Colonic mucosa (tissue), 4 donors: ENCODE results near the gene DOLK. TPM values are rescaled to one million over a fixed set of nuclear protein-coding genes. Genes with fewer than 3 reads are reported as not detected.
"Not testable (repeated sequence)": the region's sequence is repeated elsewhere in the genome, so short reads cannot be mapped to it uniquely, and the experiment has no call there.

Source experiments
- DNase-seq: peaks from one replicate; pipeline ENCODE4 v3.0.0-alpha.2; 2020
- H3K27ac ChIP-seq: fragments of 200-600 bp; one replicate; pipeline ENCODE4 v1.8.0; 2021
- H3K27me3 ChIP-seq: fragments of 200-600 bp; one replicate; pipeline ENCODE4 v1.8.0; 2021
- H3K36me3 ChIP-seq: fragments of 200-600 bp; one replicate; pipeline ENCODE4 v1.8.0; 2021
- H3K4me1 ChIP-seq: fragments of 200-600 bp; one replicate; pipeline ENCODE4 v1.8.0; 2021; ENCODE audit warnings: mild to moderate bottlenecking
- H3K4me3 ChIP-seq: fragments of 200-600 bp; one replicate; pipeline ENCODE4 v1.8.0; 2021
- H3K9ac ChIP-seq, 2 donors: one replicate each; pipeline ENCODE4 v1.7.0; 2013; ENCODE audit warnings: control low read depth in 2 of 2, low read depth in 2 of 2, low read length in 2 of 2
- H3K9me3 ChIP-seq: fragments of 200-600 bp; one replicate; pipeline ENCODE4 v1.8.0; 2021
- intact Hi-C: fragments of 100-400 bp; cut with DNase I; formaldehyde crosslinking; loops from one replicate; pipeline ENCODE4 v1.14.1; 2022
- total RNA-seq, 2 donors: library from RNA; stranded (reverse); fragmentation: NEBNext Ultra II Directional in 1 of 2; extraction: Animal tissue kit (Norgen Biotek cat#: 25700) in 1 of 2; gene quantifications; one replicate each; pipeline ENCODE4 v1.2.1, GENCODE V29; 2021
- TF ChIP-seq, protein P1 (sequence below): fragments of 200-600 bp; IDR thresholded peaks from one replicate; pipeline ENCODE4 v1.8.0; 2022; ENCODE audit warnings: antibody characterized with exemption, mild to moderate bottlenecking
- donor health status: healthy.
- donor health status: DM: no; HTN: no; CAD: no.
- donor health status: DM: no; HTN: no; CAD: no.

The DOLK gene
- total RNA-seq, 2 donors from 2014 or later = 7.9 to 15.8 TPM

GRCh38 chr9:128983536-128983935 lies 36.1 kb upstream of the DOLK start:
- Histone ChIP-seq H3K9ac (no peak overlapping the region), H3K4me1 (no peaks in the 10 kb centered on the region), H3K9me3 (no peaks in the 10 kb centered on the region), H3K36me3 (no peaks in the 10 kb centered on the region), H3K4me3 (no peak overlapping the region), H3K27ac (no peak overlapping the region), H3K27me3 (no peaks in the 10 kb centered on the region)
- TF ChIP-seq, protein P1, sequence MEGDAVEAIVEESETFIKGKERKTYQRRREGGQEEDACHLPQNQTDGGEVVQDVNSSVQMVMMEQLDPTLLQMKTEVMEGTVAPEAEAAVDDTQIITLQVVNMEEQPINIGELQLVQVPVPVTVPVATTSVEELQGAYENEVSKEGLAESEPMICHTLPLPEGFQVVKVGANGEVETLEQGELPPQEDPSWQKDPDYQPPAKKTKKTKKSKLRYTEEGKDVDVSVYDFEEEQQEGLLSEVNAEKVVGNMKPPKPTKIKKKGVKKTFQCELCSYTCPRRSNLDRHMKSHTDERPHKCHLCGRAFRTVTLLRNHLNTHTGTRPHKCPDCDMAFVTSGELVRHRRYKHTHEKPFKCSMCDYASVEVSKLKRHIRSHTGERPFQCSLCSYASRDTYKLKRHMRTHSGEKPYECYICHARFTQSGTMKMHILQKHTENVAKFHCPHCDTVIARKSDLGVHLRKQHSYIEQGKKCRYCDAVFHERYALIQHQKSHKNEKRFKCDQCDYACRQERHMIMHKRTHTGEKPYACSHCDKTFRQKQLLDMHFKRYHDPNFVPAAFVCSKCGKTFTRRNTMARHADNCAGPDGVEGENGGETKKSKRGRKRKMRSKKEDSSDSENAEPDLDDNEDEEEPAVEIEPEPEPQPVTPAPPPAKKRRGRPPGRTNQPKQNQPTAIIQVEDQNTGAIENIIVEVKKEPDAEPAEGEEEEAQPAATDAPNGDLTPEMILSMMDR = no peak
- no peak for DNase-seq
- intact Hi-C loops = no loop called here

GRCh38 chr9:128979111-128979510 lies 31.7 kb upstream of the DOLK start:
- no peaks in the 10 kb centered on the region for H3K27me3 ChIP-seq
- H3K9ac ChIP-seq = no peak overlapping the region
- H3K36me3 ChIP-seq = no peaks in the 10 kb centered on the region
- no peak overlapping the region for H3K27ac ChIP-seq
- intact Hi-C loops = no loop called here
- no peak overlapping the region for H3K4me3 ChIP-seq
- H3K9me3 ChIP-seq = no peaks in the 10 kb centered on the region
- no peaks in the 10 kb centered on the region for H3K4me1 ChIP-seq
- TF ChIP-seq, protein P1 = no peak
- DNase-seq = no peak

- no peak overlapping the region for H3K27ac ChIP-seq
- TF ChIP-seq, protein P1 = no peak
- no peaks in the 10 kb centered on the region for H3K9me3 ChIP-seq
- H3K4me1 ChIP-seq = no peaks in the 10 kb centered on the region
- no peak overlapping the region for H3K9ac ChIP-seq
- H3K36me3 ChIP-seq = peaks cover 7% of the 10 kb centered on the region
- no peak overlapping the region for H3K4me3 ChIP-seq
- H3K27me3 ChIP-seq = no peaks in the 10 kb centered on the region
- intact Hi-C loops = no loop called here
- no peak for DNase-seq
Measured at GRCh38 chr9:128972956-128973355, 25.6 kb upstream of the DOLK start.

GRCh38 chr9:128969491-128969890 lies 22.1 kb upstream of the DOLK start:
- DNase-seq = no peak
- Histone ChIP-seq H3K4me3 (no peak overlapping the region), H3K9me3 (no peaks in the 10 kb centered on the region), H3K36me3 (peaks cover 7% of the 10 kb centered on the region), H3K27me3 (no peaks in the 10 kb centered on the region), H3K27ac (no peak overlapping the region), H3K4me1 (no peaks in the 10 kb centered on the region), H3K9ac (no peak overlapping the region)
- intact Hi-C loops = no loop called here
- TF ChIP-seq, protein P1 = no peak

DNA sequence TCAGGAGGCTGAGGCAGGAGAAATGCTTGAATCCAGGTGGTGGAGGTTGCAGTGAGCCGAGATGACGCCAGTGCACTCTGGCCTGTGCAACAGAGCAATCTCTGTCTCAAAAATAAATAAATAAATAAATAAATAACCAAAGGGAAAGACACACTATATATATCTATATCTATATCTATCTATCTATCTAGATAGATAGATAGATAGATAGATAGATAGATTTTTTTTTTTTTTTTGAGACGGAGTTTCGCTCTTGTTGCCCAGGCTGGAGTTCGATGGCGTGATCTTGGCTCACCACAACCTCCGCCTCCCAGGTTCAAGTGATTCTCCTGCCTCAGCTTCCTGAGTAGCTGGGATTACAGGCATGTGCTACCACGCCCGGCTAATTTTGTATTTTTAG lies 14.0 kb upstream of the DOLK start:
- DNase-seq, H3K4me3 ChIP-seq, H3K9me3 ChIP-seq, H3K27ac ChIP-seq, H3K9ac ChIP-seq, H3K36me3 ChIP-seq, H3K27me3 ChIP-seq, intact Hi-C loops, H3K4me1 ChIP-seq: not testable (repeated sequence)

- TF ChIP-seq, protein P1 = no peak
- intact Hi-C loops = no loop called here
- H3K9me3 ChIP-seq = no peaks in the 10 kb centered on the region
- H3K4me3 ChIP-seq = peak overlapping the region; percentile 90
- DNase-seq = no peak
- H3K4me1 ChIP-seq = peaks cover 5% of the 10 kb centered on the region
- no peaks in the 10 kb centered on the region for H3K36me3 ChIP-seq
- peak overlapping the region; percentile 96 to 99 for H3K9ac ChIP-seq
- H3K27ac ChIP-seq = peak overlapping the region; percentile 88
- H3K27me3 ChIP-seq = no peaks in the 10 kb centered on the region
Measured at GRCh38 chr9:128947277-128947526, 201 bp downstream of the DOLK start.
